H7 (cell line): ENCODE results near the gene CMPK1. TPM values are rescaled to one million over a fixed set of nuclear protein-coding genes. Genes with fewer than 3 reads are reported as not detected.
"Not testable (repeated sequence)": the region's sequence is repeated elsewhere in the genome, so short reads cannot be mapped to it uniquely, and the experiment has no call there.

ENCODE experiments used
- DNase-seq: peaks from one replicate; pipeline ENCODE4 v3.0.0; 2012
- H3K27me3 ChIP-seq: 2 replicates; pipeline ENCODE4 v1.6.0; 2011; ENCODE audit warnings: mild to moderate bottlenecking, low read length; ENCODE audit not compliant: control insufficient read depth, insufficient read depth
- H3K36me3 ChIP-seq: replicated peaks from 2 replicates; pipeline ENCODE4 v1.5.1; 2011; ENCODE audit warnings: low read length; ENCODE audit not compliant: control insufficient read depth, insufficient read depth
- H3K4me3 ChIP-seq: 2 replicates; pipeline ENCODE4 v1.5.1; 2011; ENCODE audit warnings: low read depth, mild to moderate bottlenecking, control low read depth, low read length, moderate library complexity; ENCODE audit not compliant: insufficient read depth
- total RNA-seq: library from RNA; depleted of rRNA; stranded (reverse); fragments of >200 nt; shearing (Covaris generic); gene quantifications from 2 replicates; pipeline ENCODE4 v1.2.3, GENCODE V29; 2014; rRNA removed

Gene CMPK1, protein sequence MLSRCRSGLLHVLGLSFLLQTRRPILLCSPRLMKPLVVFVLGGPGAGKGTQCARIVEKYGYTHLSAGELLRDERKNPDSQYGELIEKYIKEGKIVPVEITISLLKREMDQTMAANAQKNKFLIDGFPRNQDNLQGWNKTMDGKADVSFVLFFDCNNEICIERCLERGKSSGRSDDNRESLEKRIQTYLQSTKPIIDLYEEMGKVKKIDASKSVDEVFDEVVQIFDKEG
- total RNA-seq: 65.3 and 72.1 TPM in 2 replicates

DNA sequence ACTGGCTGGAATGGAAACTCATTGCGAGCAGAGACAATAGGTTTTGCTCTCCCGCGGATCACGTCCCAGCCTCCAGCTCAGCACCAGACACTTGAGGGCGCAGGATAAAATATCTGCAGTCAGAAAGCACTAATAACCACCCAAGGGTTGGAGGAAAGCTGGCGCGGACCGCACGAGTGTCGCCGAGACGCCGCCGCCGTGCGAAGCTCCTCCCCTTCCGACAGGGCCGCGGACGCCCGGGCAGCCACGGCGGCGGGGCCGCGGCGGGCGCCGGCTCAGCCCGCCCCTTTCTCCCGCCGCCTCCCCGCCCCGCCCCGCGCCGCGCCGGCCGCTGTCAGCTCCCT lies at the start of gene CMPK1:
TSS of gene CMPK1 (plus strand) at position 213 of the 344 bp plus-strand sequence. CDS start 156 bp downstream, outside the sequence.
- peak; percentile 94 for DNase-seq
- H3K27me3 ChIP-seq: no peaks in the 10 kb centered on the region
- H3K36me3 ChIP-seq: no peaks in the 10 kb centered on the region
- peak within 1 kb of the TSS; percentile 97 for H3K4me3 ChIP-seq

DNA sequence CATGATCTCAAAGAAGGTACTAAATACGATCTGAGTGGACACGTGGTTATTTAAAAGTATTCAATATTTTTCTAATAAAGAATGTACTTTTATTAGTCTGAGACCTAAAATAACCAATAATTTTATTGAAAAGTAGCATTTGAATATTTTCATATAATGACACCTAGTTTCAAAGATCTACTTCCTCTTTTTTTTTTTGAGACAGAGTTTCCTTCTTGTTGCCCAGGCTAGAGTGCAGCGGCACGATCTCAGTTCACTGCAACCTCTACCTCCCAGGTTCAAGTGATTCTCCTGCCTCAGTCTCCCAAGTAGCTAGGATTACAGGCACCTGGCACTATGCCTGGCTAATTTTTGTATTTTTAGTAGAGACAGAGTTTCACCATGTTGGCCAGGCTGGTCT lies 45.5 kb upstream of the CMPK1 start:
- H3K36me3 ChIP-seq: peaks cover 12% of the 10 kb centered on the region
- DNase-seq, H3K27me3 ChIP-seq, H3K4me3 ChIP-seq: not testable (repeated sequence)

DNA sequence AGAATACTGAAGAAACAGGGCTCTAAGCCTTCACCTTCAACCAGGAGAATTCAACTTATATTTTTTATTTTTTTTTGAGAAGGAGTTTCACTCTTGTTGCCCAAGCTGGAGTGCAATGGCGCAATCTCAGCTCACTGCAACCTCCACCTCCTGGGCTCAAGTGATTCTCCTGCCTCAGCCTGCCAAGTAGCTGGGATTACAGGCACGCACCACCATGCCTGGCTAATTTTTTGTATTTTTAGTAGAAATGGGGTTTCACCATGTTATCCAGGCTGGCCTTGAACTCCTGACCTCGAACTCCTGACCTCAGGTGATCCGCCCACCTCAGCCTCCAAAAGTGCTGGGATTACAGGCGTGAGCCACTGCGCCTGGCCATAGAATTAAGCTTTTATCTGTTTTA lies 38.7 kb upstream of the CMPK1 start:
- not testable (repeated sequence) for H3K27me3 ChIP-seq

DNA sequence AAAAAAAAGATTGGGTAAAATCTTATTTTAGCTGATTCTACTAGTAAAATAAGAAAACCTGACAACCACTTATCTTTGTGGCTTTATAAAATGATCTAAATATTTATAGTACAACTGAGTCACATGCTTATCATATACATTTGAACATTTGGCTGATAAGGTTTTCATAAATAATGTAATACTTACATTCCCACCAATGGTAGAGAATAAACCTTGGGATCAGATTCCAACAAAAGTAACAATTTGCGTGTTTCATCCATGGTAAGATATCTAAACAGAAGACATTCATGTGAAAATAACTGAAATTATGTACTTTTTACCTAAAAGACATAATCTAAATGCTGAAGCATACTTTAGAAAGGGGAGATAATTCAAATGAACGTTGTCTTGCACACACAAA lies 38.0 kb upstream of the CMPK1 start:
- no peak for DNase-seq
- H3K4me3 ChIP-seq: no peak overlapping the region
- H3K36me3 ChIP-seq: peaks cover 14% of the 10 kb centered on the region
- no peaks in the 10 kb centered on the region for H3K27me3 ChIP-seq

More for the DNA sequence above, 38.7 kb upstream of the CMPK1 start:
- not testable (repeated sequence) for DNase-seq, H3K4me3 ChIP-seq
- H3K36me3 ChIP-seq: peaks cover 14% of the 10 kb centered on the region

DNA sequence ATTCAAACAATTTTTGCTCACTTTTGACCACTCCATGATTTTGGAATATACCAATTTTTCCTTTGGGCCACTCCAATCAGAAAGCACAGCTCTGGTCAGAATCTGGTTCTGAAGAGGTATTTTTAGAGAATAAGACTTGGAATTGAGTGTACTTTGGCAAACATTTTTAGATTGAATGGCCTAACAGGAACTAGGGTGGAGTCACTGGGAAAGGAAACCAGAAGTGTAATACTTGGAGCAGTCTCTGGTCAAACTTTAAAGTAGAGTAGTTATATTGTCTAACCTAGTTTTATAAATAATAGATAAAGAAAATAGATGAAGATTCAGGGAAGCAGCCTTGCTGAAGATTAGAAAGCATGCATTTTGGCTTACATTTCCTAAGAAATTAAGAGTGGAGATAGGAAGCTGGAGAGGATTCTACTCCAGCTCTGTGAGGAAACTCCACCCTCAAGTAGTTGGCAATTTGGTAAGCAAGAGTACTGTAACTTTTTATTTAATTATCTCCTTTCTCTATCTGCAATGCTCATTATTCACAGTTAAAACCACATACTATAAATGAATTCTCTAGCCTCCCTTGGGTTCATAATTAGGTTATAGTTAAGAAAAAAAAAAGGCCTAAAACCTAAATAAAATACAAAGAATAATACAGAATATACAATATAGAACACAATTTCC lies 35.4 kb upstream of the CMPK1 start:
- DNase-seq: no peak
- no peaks in the 10 kb centered on the region for H3K27me3 ChIP-seq
- no peak overlapping the region for H3K4me3 ChIP-seq
- H3K36me3 ChIP-seq: peaks cover 20% of the 10 kb centered on the region

DNA sequence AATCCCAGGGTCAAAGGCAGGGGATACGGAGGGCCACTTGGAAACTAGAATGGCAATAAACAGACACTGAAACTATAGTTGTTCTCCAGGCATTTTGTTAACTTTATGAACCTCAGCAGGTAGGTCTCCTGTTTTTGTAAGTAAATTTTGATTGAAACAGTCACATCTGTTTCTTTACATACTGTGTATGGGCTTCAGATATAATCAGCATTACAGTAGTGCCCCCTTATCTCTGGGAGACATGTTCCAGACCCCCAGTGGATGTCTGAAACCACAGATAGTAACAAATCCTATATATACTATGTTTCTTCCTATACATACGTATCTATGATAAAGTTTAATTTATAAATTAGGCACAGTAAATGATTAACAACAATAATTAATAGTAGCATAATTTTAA lies 31.1 kb upstream of the CMPK1 start:
- no peaks in the 10 kb centered on the region for H3K27me3 ChIP-seq
- no peak for DNase-seq
- H3K36me3 ChIP-seq: peaks cover 18% of the 10 kb centered on the region
- H3K4me3 ChIP-seq: no peak overlapping the region

DNA sequence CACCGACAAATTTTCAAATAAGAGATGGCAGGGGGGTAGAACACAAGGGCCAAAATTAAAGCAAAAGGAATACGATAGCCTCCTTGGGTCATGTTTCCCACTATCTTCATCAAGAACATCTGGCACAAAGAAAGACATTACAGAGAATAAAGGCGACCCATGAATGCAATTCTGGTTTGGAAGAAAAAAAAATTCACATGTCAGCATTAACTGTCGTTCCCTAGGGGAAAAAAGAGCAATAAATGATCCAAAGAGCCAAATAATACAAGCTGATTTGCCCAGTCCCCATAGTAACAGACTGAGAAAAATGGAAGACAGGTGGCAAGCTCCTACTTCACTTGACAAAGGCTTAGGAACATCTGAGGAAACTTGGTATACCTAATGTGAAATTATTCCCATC lies 24.2 kb upstream of the CMPK1 start:
- Histone ChIP-seq H3K4me3 (no peak overlapping the region), H3K36me3 (peaks cover 6% of the 10 kb centered on the region), H3K27me3 (no peaks in the 10 kb centered on the region)
- DNase-seq: no peak

DNA sequence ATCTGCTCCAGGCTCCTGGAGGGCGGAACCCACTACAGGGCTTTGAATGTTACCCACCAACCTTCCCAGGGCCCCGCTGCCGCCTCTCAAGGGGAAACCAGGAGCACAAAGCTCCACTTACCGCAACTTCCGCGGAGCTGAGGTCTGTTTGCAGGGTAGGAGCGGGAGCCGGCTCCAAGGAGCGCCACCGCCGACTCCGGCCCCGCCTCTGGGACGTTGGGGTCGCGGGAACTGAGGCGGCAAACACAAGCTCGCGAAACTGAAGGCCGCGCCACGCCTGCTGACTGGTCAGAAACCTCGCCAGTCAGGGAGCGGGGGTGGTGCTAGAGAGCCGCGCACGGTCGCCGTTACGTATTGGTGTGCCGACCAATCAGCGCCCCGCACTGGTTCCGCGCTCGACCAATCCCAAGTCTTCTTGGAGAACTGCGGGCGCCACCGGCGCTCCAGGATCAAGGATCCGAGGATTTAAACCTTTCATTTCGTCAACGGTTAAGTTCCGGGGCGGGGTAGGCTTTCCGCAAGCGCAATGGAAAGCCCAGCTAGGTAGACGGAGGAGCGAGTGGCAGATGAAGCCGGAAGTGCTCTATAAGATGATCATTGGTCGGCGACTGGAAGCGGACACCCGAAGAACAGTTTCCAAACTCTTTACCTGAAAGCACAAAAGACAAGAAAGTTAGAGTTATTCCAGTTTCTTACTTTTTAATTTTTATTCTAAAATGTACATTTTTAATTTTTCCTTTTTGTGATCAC lies 19.5 kb upstream of the CMPK1 start, which contains the start of gene STIL:
TSS of gene STIL (minus strand) at position 233 of the 750 bp plus-strand sequence. CDS start 3,828 bp downstream, outside the sequence.
- Histone ChIP-seq H3K4me3 (peak within 1 kb of the TSS; percentile 71), H3K36me3 (peaks cover 4% of the 10 kb centered on the region), H3K27me3 (no peaks in the 10 kb centered on the region)
- DNase-seq: peak; percentile 97

DNA sequence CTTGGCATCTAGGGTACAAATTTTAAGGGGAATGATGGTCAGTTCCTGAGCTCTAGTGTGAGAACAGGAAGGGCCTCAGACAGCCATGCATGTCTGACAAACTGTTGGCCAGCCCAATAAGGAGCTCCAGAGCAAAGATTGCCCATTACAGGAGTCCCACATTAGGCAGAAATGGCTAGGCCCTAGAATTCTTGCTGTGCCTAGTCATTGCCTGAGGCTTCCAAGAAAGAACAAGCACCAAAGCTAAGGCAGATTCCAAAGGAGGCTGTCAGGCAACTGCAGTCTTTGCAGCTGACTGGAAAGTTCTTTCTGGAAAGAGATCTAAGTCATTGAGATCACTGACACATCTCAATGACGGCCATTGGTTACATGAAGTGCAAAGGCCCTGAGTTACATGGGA lies 15.7 kb upstream of the CMPK1 start:
- H3K27me3 ChIP-seq: no peaks in the 10 kb centered on the region
- no peaks in the 10 kb centered on the region for H3K36me3 ChIP-seq
- no peak overlapping the region for H3K4me3 ChIP-seq
- no peak for DNase-seq

DNA sequence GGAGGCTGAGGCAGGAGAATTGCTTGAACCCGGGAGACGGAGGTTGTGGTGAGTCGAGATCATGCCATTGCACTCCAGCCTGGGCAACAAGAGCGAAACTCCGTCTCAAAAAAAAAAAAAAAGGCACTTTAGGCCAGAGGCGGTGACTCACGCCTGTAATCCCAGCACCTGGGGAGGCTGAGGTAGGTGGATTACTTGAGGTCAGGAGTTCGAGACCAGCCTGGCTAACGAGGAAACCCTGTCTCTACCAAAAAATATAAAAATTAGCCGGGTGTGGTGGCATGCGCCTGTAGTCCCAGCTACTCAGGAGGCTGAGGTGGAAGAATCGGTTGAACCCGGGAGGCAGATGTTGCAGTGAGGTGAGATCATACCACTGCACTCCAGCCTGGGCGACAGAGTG lies 13.6 kb upstream of the CMPK1 start:
- H3K36me3 ChIP-seq: not testable (repeated sequence)

DNA sequence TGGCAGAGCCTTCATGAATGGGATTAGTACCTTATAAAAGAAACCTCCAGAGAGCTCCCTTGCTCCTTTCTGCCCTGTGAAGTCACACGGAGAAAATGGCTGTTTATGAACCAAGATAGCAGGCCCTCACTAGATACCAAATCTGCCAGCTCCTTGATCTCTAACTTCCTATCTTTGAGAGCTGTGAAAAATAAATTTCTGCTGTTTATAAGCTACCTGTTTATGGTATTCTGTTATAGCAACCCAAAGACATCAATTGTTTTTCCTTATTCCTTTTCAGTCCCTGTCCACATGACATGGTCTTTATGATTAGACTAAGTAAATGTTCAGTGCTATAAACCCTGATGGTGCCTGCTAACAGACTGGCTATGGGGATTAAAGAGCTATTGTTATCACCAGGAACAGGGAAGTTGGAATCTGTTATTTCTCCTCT lies 10.0 kb upstream of the CMPK1 start:
- Histone ChIP-seq H3K4me3 (no peak overlapping the region), H3K36me3 (no peaks in the 10 kb centered on the region), H3K27me3 (no peaks in the 10 kb centered on the region)
- no peak for DNase-seq

More for the DNA sequence above, 13.6 kb upstream of the CMPK1 start:
- not testable (repeated sequence) for DNase-seq, H3K27me3 ChIP-seq, H3K4me3 ChIP-seq

DNA sequence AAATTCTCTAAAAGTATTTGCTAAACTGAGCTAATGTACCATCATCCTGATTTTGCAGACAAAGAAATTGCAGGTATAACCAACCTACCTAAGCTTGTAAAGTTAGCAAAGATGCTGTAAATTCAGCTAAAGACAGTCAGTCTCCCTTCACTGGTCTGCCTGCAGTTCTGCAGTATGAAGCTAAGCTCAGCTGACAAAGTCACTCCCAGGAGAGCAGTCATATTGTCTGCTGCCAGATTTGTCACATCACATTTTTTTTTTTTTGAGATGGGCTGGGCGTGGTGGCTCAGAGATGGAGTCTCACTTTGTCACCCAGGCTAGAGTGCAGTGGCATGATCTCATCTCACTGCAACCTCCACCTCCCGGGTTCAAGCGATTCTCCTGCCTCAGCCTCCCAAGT lies 8.9 kb upstream of the CMPK1 start:
- no peak for DNase-seq
- no peaks in the 10 kb centered on the region for H3K36me3 ChIP-seq
- H3K4me3 ChIP-seq: no peak overlapping the region
- no peaks in the 10 kb centered on the region for H3K27me3 ChIP-seq

DNA sequence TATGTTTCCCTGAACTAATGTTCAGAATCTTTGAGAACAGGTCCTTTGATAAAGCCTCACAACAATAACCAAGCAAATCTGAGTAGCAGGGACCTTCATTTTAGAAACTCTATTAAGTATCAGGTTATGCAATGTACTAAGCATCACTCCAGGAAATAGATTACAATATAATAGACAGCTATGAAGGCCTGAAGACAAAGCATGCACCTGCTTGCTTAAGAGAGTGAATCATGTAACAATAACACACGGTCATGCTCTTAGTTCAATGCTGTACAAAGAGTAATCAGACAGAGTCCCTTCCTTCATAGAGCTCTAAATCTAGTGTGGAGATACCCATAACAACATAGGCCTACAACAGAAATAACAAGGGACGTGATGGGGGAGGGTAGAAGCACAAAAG lies 8.1 kb upstream of the CMPK1 start:
- Histone ChIP-seq H3K27me3 (no peaks in the 10 kb centered on the region), H3K36me3 (no peaks in the 10 kb centered on the region), H3K4me3 (no peak overlapping the region)
- DNase-seq: no peak

DNA sequence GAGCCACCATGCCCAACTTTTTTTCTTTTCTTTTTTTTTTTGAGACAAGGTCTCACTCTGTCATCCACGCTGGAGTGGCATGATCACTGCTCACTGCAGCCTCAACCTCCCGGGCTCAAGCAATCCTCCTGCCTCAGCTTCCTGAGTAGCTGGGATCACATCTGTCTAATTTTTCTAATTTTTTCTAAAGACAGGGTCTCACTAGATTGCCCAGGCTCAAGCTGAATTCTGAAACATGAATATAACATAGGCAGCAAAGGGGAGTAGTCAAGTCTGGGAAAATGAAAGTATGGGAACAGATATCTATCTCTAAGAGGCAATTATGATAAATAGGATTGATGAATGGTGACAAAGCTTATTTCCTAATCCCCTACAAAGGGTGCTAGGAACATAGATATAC lies 7.3 kb upstream of the CMPK1 start:
- H3K36me3 ChIP-seq: no peaks in the 10 kb centered on the region
- H3K27me3 ChIP-seq: no peaks in the 10 kb centered on the region
- no peak for DNase-seq
- H3K4me3 ChIP-seq: no peak overlapping the region

DNA sequence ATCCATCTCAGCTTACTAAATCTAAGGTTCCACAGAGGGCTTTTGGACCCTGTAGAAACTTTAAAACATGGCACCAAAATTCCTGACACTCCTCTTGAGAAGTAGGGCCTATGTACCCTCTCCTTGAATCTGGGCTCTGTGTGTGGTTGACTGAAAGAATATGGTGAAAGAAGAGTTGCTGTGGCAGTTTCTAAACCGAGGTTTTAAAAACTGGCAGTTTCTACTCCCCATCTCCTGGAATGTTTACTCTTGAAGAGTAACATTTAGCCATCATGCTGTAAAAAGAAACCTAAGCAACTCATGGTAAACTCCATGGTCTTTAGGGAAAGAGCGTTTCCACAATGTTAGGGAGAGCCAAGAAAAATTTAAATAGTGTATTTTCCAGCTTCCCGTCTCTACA lies 4.6 kb upstream of the CMPK1 start:
- Histone ChIP-seq H3K36me3 (no peaks in the 10 kb centered on the region), H3K27me3 (no peaks in the 10 kb centered on the region)
- DNase-seq: no peak

More for the DNA sequence above, 4.6 kb upstream of the CMPK1 start:
- H3K4me3 ChIP-seq: no peak overlapping the region
